Measurements from ENCODE around the gene FOXL2NB.

FOXL2NB gene

DNA sequence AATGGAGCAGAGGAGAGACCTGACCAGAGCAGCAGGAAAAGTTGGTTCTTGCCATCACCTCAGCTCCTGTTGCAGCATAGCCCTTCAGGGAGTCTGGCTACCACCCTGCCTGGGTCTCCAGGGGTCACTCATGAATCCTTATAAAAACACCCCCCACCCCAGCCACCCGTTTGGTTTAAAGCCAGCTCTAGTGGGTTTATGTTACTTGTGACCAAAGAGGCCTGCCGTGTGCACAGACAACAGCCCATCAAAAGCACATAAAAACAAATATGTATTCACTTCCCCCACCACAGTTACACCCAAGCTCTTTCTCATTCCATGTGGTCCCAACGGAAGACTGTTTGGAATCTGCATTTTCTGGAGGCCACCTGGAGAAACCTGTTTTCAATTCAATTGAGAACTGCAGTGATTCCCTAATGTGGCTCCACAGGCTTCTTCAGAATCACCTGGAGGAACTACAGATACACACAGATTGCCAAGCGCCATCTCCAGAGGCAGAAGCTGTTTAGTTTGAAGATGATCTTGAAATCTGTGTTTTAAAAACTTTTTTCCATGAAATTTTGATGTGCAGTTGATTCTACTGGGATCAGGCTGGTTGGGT lies 13.8 kb upstream of the FOXL2NB start:
- DNase-seq: no peak

DNA sequence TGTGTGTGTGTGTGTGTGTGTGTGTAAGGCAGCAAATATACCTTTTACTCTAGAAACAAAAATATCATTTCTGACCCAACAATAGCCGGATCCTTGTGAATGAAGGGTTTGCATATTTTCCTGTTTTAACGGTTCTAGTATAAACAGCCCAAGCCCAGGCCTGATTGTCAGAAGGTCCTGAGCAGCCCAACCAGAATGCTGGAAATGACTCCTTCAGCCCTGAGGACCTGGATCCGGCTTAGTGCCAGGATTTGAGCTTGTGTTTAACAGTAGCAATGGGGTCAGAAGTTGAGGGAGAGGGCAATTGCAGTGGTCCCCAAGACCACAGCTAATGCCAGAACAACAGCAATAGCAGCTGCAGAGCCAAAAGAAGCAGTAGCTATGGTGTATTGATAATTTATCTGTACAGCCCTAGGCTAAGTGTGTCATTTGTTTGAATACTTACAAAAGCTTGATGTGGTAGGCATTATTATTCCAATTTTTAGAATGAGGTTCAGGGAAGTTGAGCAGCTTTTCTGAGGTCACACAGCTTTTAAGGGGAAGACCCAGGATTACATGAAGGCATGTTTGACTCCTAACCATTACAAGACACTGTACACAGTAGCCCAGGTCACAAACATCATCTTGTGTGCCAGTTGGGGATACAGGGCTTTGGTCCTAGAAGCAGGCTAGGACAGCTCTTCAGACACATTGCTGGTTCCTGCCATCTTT lies 12.9 kb upstream of the FOXL2NB start:
- no peak for DNase-seq

DNA sequence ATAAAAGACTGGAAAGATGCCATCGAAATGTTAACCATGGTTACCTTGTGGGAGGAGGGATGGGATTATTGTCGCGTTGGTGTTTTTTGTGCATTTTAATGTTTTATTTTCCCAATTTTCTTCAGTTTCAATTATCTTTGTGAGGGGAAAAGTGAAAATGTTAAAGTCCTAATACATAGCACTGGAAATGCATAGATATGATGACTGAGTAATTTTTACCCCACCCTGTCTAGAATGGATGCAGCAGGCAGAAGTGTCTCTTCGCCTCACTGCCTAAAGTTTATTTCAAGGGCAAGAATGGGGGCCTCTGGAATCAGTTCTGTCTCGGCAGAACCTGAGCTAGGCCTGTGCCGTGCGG lies 11.5 kb upstream of the FOXL2NB start:
- DNase-seq: no peak

DNA sequence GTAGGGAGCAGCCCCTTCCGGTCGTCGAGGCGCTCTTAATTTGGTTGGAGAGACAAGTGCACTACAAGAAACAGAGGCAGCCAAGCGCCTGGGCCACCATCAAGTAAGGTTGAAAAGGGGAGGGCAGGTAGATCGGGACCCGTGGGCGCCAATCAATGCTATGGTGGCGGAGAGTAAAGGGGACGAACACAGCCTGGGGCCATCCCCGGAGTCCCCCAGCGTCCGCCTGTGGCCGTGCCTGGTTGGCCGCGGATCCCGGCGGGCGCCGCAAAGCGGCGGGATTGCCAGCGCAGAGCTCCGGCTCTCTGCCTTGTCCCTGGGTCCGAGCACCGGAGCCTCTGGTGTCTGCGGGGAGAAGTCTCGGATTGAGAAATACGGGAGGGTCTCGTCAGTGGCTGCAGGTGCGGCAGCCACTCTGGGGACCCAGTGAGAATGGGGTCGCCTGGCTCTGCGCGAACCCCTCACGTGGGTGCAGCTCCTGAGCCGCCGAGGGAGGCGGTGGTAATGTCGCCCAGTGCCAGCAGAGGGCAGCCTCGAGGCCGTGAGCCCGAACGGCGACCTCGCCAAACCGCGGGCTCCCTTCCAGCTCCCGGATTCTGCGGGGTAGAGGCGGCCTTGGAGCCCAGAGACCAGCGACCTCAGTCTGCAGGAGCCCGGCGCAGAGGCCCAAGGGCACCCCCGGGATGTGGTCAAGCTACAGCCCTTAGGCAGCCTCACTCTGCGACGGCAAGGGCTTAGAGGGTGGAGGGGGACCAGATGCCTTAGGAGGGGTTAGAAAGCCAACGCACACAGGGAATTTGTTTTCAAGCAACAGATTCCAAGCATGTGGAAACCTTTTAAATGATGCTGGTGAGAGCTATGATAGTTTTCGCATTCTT lies 10.9 kb upstream of the FOXL2NB start:
- peak in 5 of 6 experiments; percentile 42 to 77 (median 52) for DNase-seq

DNA sequence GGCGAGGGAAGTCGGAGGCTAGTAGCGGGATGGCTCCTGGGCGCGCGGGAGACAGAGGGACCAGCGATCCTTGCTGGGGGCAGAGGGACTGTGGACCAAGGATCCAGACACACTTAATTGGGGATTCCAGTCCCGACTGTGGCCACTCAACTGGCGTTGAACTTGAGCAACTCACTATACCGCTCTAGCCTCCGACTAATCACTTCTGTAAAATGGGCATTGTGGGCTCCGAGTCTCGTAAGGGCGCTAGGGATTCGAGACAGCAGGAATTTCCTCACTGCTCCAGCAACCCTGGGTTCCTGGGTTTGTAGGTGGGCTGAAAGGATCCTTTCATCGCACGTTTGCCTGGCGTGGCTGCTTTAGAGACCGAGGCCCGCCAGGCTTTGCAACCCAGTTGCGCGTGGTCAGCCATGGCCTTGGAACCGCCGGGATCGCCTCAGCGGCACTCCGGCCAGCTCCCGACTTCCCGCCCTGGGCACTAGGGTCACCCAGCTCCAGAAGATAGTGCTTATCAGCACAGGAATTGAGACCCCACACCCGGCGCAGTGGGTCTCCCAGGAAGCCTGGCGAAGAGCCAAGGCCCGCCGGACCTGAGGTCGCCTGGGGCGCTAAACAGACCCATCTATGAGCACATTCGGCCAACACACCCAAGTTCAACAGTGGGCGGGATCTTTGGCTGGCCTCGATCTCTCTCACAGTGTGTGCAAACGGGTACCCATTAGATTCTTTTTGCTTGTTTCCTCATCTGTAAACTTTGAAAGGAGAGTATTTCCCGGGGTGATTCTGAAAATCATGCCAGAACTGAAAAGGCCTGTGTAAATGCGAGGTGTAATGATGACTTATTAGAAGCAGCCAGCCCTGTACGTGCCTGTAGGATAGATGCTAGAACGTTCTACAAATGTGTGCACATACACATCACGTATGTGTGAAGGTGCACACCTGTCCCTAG lies 10.0 kb upstream of the FOXL2NB start:
- DNase-seq: peak in 1 of 6 experiments; percentile 43

DNA sequence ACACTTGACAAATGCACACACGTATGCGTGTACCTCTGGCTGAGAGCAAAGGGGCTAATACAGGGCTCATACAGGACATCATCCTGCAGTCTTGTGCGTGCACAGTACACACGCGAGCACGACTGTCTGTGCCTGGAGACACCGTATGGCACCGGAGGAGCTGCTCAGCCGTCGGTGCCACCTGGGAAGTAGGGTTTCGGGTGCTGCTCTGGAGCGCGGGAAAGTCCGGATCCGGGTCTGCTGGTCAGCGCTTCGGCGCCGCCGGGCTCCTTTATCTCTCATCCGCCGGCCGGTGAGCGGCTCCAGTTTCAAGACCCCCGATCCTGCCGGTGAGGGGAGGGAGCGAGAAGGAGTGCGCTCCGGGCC lies 9.3 kb upstream of the FOXL2NB start:
- DNase-seq: peak in 1 of 6 experiments; percentile 17

DNA sequence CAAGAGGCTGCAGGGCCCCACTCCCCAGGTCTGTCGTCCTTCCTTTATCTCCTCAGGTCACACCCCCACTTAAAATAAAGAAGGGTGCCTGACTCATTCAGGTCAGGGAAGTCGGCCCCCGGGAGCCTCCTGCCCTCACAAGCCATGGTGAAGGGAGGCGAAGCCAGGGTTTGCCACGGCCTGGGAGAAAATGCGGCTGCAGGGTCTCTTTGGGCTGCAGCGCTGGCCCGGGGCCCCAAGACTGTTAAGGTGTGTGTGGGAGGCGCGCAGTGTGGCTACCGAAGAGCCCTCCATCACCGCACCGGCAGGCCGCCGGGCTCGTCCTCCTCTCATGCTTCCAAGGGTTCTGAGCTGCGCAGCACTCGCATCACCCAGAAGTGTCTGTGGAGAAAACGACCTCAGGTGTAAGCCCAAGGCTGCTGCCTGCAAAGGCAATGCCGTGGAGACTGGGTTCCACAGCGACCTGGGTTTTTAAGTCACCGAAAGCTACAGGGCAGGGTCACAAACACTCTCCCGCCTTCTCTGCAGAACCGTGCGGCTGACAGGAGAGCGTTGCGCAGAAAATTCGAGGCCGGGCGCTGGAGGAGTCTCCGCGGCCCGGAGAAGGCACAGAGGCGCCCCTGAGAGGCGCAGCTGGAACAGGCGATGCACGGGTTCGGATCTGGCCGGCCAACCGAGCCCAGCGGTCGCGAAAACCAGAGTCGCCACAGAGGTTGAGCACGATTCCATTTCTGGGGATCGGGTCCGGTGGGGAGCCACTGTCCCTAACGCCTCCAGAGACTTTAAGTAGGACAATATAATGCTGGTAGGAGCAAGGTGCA lies 8.8 kb upstream of the FOXL2NB start:
- peak in 3 of 6 experiments; percentile 26 to 36 (median 30) for DNase-seq

DNA sequence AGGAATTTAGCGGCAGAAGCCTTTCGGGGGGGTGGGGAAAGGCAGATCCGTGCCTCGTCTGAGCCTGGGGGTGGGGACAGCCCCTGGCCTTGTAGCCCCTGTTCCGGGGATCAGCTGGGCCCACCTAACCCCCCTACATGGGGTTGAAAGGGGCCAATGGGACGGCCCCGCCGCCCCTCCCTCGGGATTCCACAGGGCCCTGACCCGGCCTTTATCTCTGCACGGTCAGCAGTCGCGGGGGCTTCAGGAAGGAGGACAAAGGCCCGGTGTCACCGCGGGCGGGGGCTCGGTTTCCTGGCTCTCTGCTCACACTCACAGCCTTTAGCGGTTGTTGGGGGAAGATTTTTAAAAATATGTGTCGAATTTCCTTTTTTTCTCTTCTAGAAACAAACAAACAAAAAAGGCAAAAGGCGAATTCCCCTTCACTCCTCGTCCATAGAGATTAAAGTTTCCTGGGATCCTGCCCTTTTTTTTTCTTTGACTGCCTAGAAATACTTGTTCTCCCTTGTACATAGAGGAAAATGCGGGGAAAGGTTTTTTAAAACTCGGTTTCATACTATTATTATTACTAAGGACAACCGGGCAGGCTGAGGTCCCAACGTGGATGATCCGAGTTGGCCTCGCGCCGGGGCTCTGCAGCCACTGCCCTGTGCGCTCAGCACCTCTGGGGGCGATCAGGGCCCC lies 8.0 kb upstream of the FOXL2NB start:
- no peak for DNase-seq

DNA sequence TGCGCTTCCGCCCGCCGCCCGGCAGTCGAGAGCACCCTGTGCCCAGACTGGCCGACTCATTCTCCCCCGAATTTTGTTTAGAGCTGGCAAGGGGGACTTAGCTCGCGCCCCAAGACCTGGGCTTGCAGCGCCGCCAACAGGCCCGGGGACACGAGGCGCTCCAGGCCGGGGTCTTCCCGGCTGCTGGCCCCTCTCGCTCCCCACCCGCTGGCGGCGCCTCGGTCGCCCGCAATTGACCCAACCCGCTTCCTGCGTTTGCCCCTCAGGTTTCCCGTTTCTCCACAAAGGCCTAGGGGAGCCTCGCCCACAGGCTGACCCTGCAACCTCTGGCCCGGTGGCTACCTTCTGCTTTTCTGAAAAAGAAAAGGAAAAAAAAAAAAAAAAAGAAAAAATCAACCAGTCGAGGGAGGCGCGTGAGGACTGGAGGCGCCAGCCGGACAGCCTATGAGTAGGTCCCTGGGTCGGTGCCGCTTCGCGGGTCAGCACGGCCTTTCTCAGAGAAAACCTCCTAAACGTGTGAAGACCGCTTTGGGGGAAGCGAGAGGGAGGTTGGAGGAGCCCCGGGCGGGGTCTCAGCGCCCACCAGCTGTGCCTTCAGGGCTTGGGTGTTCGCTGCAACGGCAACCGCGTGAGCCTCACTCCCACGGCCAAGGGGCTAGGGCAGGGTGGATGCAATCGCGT lies 7.3 kb upstream of the FOXL2NB start:
- DNase-seq: no peak

DNA sequence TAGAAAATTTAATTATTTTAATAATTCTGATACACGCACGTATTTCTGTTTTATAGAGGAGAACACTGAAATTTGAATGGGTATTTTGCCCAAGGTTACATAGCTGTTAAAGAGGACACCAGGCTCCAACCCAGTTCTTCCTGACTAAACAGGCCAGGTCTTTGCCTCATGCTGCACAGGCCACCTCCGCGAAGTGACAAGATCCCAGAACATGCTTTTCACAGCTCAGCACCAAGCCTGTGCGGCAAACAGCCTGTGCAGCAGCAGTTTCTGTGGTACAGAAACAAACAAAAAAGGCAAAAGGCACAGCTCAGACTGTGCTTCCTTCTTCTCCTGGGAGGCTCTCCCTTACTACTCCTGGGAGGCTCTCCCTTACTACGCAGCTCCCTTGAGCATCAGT lies 6.6 kb upstream of the FOXL2NB start:
- no peak for DNase-seq

DNA sequence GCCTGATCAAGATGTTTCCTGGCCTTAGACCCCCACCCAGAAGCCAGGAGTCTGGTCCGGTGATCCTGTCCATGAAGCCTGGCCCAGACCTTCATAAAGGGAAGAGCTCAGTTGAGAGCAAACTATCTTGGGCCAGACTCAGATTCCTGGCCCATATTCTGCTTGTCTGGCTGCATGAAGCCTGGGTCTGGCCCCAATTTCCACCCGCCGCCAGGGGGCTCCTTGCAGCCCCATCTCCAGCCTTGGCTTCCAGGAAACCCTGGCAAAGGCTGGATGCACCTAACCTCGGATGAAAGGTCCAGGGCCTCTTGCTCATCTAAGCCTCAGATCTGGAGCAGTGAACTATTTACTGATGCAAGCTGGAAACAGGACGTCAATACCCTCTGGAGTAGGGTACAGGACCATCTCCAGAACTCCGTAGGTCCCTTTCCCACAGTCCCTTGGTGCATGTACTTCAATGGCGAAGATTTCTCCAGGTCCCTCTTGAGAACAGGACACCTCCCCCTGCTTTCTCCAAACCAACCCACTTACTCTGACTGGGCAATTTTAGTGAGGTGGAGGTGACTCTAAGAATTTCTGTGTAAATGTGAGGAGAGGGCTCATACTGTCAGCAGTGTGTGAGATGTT lies 5.6 kb upstream of the FOXL2NB start:
- no peak for DNase-seq

DNA sequence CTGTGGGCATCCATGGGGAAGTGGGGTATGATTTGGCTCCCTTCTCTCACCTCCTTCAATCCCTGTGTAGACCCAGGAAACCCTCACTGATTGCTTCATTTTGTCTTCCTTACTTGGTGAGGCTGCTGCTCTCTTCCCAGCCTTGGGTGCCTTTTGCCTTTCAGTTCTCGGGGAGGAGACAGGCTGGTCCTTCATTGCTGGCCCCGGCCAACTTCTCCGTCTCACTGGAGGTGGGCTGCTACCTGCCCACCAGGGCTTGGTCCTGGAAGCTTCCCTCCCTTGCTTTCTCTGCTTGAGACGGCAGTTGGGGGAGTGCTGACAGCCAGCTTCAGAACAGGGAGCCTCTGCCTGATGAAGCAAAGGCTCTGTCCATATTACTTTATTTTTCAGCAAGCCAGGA lies 4.7 kb upstream of the FOXL2NB start:
- no peak for DNase-seq

DNA sequence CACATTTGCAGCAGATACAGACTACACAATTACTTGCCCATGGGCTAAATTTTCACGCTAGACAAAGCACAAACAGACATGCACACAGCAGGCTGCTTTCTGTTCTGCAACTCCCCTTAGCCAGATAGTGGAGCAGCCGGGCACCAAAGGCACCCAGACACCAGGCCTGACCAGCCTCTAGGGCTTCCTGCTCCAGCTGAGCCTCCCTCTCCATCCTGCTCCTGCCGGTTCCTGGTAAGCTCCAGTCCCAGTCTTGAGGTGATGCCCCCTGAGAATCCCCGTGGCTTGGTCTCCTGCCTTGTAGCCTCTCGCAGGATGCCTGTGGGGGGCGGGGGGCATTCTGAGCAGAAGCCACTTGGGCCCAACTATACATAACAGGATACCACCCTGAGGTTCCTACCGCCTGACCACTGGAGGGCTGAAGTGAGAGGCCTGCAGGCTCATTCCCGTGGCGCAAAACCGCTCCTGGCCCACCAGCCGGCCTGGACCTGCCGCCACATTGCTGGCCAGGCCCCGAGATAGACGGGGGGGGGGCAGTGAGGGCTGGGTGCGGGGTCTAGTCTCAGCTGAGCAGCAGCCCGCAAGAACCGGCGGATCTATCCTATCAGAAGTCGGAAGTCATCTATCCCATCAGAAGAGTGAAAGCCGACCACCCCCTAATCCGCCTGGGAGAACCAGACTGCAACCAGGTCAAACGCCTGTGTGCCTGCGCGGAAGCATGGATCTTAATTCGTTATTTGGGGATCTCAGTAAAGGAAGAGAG lies 4.0 kb upstream of the FOXL2NB start:
- DNase-seq: no peak

DNA sequence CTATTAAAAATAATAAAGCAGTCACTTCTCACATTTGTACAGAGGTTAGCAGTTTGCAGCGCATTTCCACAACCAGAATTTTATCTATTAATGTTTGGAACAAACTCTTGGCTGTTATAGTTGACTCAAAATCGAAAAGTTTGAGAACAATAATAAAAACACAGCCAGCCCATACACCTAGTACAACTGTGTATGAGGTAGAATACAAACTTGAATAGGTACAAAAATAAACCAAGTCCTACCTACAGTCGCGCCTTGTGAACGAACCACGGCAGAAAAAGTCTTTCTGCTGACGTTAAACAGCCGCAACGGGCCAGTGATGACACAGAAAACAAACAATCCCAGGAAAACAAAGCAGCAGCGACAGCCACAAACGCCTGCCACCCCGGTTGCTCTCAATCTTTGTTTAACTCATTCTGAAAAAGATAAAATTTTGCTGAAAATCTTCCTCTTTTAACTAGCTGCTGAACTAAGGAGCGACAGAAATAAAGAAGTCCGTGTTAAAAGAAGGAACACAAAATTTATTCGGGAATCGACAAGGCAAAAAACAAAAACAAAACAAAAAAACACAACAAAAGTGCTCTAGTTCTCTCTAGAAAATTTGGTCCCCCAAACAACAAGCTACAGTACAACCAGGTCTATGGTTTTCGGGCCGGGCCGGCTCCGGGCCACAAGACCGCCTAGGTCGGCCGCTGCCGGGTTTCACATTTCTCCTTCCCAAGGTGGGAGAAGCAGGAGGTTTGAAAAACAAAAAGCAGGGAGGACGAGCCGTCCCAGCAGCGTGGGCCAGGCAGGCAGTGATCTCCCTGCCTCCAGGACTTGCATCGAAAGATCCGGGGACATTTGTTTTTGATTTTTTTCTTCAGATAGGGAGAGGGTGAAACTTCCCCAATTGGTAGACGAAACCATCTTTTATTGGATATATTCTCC lies 3.0 kb upstream of the FOXL2NB start:
- peak in 3 of 6 experiments; percentile 12 to 33 (median 25) for DNase-seq

DNA sequence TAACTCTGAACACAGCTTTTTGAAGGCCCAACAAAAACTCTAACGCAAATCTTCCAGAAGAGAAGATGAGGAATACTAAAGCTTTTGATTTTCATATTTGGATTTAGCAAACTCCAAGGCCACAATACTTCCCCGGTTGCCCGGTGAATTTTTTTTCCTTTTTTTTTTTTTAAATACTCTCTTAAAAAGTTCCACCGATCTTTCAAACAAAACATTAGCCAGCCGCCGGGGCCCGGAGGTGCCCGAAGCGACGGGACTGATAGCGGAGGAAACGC lies 2.4 kb upstream of the FOXL2NB start:
- DNase-seq: no peak

DNA sequence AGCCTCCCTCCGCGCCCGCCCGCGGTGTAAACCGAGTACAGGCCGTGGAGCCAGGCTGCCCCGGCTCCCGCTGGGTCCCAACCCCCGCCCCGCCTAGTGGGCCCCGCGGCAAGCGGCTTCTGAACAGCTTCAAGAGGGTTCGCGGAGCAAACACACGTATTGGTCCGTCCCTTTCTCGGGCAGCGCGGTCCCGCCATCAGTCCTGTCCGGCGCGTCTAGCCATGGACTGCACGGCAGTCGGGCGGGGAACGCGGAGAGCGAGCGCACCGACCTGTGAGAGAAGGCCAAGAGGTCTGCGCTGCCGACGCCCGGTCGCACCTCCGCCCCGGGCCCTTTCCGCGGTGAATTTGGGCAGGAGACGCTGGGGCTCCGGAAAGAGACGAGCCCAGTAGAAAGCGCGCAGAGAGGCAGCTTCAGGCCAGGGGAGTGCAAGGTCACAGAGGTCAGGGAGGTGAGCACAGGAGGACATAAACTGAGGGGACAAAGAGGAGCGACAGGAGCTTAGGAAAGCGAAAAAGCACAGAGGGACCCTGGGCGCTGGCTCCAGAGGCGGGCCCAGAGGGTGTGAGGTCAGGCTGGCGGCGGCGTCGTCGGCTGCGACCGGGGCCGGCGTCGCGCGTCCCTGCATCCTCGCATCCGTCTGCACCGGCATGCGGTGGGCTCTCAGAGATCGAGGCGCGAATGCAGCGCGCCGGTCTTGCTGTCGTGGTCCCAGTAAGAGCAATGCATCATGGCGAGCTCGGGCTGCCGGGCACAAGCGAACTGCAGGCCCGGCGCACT lies 1.9 kb upstream of the FOXL2NB start:
- DNase-seq: peak in 3 of 6 experiments; percentile 13 to 42 (median 31)

Measured in stimulated activated naive CD4-positive, alpha-beta T cell (primary cell).